CD4-positive, alpha-beta T cell treated with Interleukin-10 for 1 hour (primary cell): ENCODE results near the gene BCL11A.

ENCODE experiments used
- DNase-seq: peaks from one replicate; pipeline ENCODE4 v3.0.0-alpha.2; 2020

Gene BCL11A

GRCh38 chr2:60502144-60502543, 51.3 kb downstream of the BCL11A start:
- DNase-seq = no peak

- DNase-seq = no peak
Measured at GRCh38 chr2:60500861-60501260, 52.6 kb downstream of the BCL11A start.

- DNase-seq = no peak
Measured at GRCh38 chr2:60499651-60500265, 53.7 kb downstream of the BCL11A start.

GRCh38 chr2:60498816-60499429, 54.5 kb downstream of the BCL11A start:
- DNase-seq = no peak

- no peak for DNase-seq
Measured at GRCh38 chr2:60498127-60498815, 55.2 kb downstream of the BCL11A start.

- DNase-seq = no peak
Measured at GRCh38 chr2:60497500-60497899, 56.0 kb downstream of the BCL11A start.

GRCh38 chr2:60496956-60497355, 56.5 kb downstream of the BCL11A start:
- no peak for DNase-seq

- no peak for DNase-seq
Measured at GRCh38 chr2:60496475-60496874, 57.0 kb downstream of the BCL11A start.

GRCh38 chr2:60495041-60495625, 58.3 kb downstream of the BCL11A start:
- DNase-seq = no peak

- DNase-seq = no peak
Measured at GRCh38 chr2:60493804-60494387, 59.6 kb downstream of the BCL11A start.

GRCh38 chr2:60492548-60492947, 60.9 kb downstream of the BCL11A start:
- no peak for DNase-seq

GRCh38 chr2:60490848-60491247, 62.6 kb downstream of the BCL11A start:
- DNase-seq = no peak

GRCh38 chr2:60490441-60490840, 63.0 kb downstream of the BCL11A start:
- no peak for DNase-seq

GRCh38 chr2:60489289-60489688, 64.2 kb downstream of the BCL11A start:
- DNase-seq = no peak

GRCh38 chr2:60488291-60488690, 65.2 kb downstream of the BCL11A start:
- no peak for DNase-seq

GRCh38 chr2:60487174-60487573, 66.3 kb downstream of the BCL11A start:
- no peak for DNase-seq

GRCh38 chr2:60486551-60486950, 66.9 kb downstream of the BCL11A start:
- no peak for DNase-seq

- no peak for DNase-seq
Measured at GRCh38 chr2:60486067-60486466, 67.4 kb downstream of the BCL11A start.

GRCh38 chr2:60485550-60485949, 67.9 kb downstream of the BCL11A start:
- DNase-seq = no peak

- DNase-seq = no peak
Measured at GRCh38 chr2:60485055-60485454, 68.4 kb downstream of the BCL11A start.

- DNase-seq = no peak
Measured at GRCh38 chr2:60484133-60484645, 69.3 kb downstream of the BCL11A start.

- no peak for DNase-seq
Measured at GRCh38 chr2:60483401-60483800, 70.1 kb downstream of the BCL11A start.

- DNase-seq = no peak
Measured at GRCh38 chr2:60482222-60482621, 71.2 kb downstream of the BCL11A start.
